ENCODE results near the gene DLGAP1. TPM values are rescaled to one million over a fixed set of nuclear protein-coding genes. Genes with fewer than 3 reads are reported as not detected.

Gene DLGAP1
- total and polyA plus RNA-seq, 10 of the 15 experiments (the other 5 are each of a cell fraction or from before 2014, with no cell fraction given), result 0.23 to 27.6 (median 1.9) TPM

DNA sequence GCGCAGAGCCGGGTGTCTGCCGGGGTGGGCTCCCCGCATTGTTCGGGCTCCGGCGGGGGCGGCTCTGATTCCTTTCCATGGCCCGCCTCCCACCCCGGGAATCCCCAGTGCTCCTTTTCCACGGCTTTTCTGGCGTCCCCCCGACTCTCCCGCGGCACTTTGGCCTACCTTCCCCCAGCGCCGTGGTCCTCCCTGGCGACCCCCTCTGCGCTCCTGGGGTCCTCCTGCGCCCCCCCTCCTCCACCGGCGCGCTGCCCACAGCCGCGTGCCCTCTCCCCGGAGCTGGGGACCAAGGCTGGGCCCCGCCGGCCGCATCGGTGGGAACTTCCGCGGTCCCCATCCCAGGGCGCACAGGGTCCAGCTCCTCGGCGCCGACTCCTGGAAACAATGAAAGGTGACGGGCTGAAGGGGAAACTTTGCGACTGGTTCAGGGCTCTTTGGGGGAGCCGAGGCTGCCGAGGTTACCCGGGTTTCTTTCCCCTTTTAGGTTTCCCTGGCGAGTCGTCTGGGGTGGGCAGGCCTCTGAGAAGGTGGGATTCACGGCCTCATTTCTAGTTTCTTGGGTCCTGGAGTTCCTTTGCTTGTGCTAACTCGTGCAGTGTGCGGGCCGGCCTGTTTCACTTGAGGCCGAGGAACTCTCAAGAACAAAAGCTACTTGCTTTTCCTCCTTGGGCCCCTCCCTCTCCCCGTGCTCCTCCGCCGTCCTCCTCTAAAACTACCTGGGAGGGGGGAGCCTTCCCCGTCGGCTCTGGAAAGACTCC is 1002.9 kb downstream of the DLGAP1 start:
- BruUV-seq (replicated peaks), result no TSS peak
- Histone ChIP-seq H3K27ac (ENCODE audit: control insufficient read depth, insufficient read depth) (no peak overlapping the region), H3K36me3 (ENCODE audit: control insufficient read depth in 2 of 2, insufficient read depth in 2 of 2, low read length in 1 of 2) (no peaks in the 10 kb centered on the region), H3K9me3 (replicated peaks; ENCODE audit: control insufficient read depth, insufficient read depth, low read length) (no peaks in the 10 kb centered on the region; the same call in 1 of the 3 replicates), H3K9ac (ENCODE audit: control insufficient read depth, insufficient read depth, low read length) (peak overlapping the region; percentile 28), H3K4me3 (peak overlapping the region; percentile 62; the same call in 1 of the 2 replicates), H3K4me1 (ENCODE audit: control insufficient read depth, insufficient read depth, low read length) (peaks cover 31% of the 10 kb centered on the region), H2AFZ (ENCODE audit: control insufficient read depth, low read depth, low read length) (no peak overlapping the region; the same call in 1 of the 2 replicates), H3K79me2 (ENCODE audit: control insufficient read depth, insufficient read depth, low read length) (no peaks in the 10 kb centered on the region), H3K4me2 (ENCODE audit: control insufficient read depth, insufficient read depth) (peak overlapping the region; percentile 77), H3K27me3 (replicated peaks in 1 of 2; ENCODE audit: control insufficient read depth in 2 of 2, insufficient read depth in 2 of 2, low read length in 1 of 2) (peaks cover 2 to 16% of the 10 kb centered on the region in 2 experiments), H4K20me1 (ENCODE audit: control insufficient read depth, insufficient read depth) (no peaks in the 10 kb centered on the region)
- WGBS (ENCODE audit: insufficient coverage, insufficient replicate concordance, low lambda C conversion rate, missing lambda C conversion rate), result 6% methylated on average over 46 of the region's 53 CpGs
- CTCF ChIA-PET, result interaction anchor here (0.7 to 6.0 kb wide), 8 partner anchors 74 to 390 kb away, joined by 4 to 79 read pairs (median 30); no protein-coding TSS in a partner anchor
- SMC1A ChIA-PET (ENCODE audit: uncharacterized antibody, unreplicated experiment), result interaction anchor here (0.5 to 5.7 kb wide), 22 partner anchors 9 to 210 kb away, joined by 3 to 54 read pairs (median 4); no protein-coding TSS in a partner anchor
- POLR2A ChIA-PET, result interaction anchor here (0.5 to 1.2 kb wide), 3 partner anchors 75 to 783 kb away, joined by 3 to 5 read pairs (median 3); no protein-coding TSS in a partner anchor
- FAIRE-seq, result no peak
- in situ Hi-C loops (cut with MboI) (loop anchor here (5.0 to 10.0 kb wide), 3 partner anchors 145 to 477 kb away; no protein-coding TSS in a partner anchor), intact Hi-C loops (cut with micrococcal nuclease; ENCODE audit: unreplicated experiment) (loop anchor here (5.0 kb wide), 1 partner anchor 215 kb away; no protein-coding TSS in a partner anchor)
- no peak for DNase-seq (ENCODE audit: low read depth, low spot score)
- ATAC-seq, result no peak
- RAD21 ChIA-PET (ENCODE audit: unreplicated experiment), result interaction anchor here (0.7 to 6.0 kb wide), 15 partner anchors 10 to 215 kb away, joined by 3 to 49 read pairs (median 4); no protein-coding TSS in a partner anchor
- TF ChIP-seq ZNF687 (IDR thresholded peaks at IDR 0.05), result peak; percentile 60; the same call in 1 of the 2 replicates
- TF ChIP-seq, protein P1, sequence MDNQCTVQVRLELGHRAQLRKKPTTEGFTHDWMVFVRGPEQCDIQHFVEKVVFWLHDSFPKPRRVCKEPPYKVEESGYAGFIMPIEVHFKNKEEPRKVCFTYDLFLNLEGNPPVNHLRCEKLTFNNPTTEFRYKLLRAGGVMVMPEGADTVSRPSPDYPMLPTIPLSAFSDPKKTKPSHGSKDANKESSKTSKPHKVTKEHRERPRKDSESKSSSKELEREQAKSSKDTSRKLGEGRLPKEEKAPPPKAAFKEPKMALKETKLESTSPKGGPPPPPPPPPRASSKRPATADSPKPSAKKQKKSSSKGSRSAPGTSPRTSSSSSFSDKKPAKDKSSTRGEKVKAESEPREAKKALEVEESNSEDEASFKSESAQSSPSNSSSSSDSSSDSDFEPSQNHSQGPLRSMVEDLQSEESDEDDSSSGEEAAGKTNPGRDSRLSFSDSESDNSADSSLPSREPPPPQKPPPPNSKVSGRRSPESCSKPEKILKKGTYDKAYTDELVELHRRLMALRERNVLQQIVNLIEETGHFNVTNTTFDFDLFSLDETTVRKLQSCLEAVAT (IDR thresholded peaks at IDR 0.05), result peak; percentile 64; the same call in 1 of the 2 replicates
- no peak for TF ChIP-seq RFX5 (IDR thresholded peaks at IDR 0.05; ENCODE audit: low read depth, low read length)
- TF ChIP-seq TAF1 (IDR thresholded peaks at IDR 0.05; ENCODE audit: borderline replicate concordance, low read depth, low read length), result no peak
- TF ChIP-seq FOXM1 (IDR thresholded peaks at IDR 0.05; ENCODE audit: low read depth, low read length), result no peak
- TF ChIP-seq, protein P2, sequence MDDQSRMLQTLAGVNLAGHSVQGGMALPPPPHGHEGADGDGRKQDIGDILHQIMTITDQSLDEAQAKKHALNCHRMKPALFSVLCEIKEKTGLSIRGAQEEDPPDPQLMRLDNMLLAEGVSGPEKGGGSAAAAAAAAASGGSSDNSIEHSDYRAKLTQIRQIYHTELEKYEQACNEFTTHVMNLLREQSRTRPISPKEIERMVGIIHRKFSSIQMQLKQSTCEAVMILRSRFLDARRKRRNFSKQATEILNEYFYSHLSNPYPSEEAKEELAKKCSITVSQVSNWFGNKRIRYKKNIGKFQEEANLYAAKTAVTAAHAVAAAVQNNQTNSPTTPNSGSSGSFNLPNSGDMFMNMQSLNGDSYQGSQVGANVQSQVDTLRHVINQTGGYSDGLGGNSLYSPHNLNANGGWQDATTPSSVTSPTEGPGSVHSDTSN (IDR thresholded peaks at IDR 0.05; ENCODE audit: insufficient replicate concordance, low read depth, low read length), result no peak
- no peak for TF ChIP-seq BACH1 (IDR thresholded peaks at IDR 0.05; ENCODE audit: borderline replicate concordance)
- TF ChIP-seq SREBF2 (IDR thresholded peaks at IDR 0.05; ENCODE audit: low read length), result no peak
- TF ChIP-seq MYC (IDR thresholded peaks at IDR 0.05; ENCODE audit: insufficient read depth, insufficient read length, insufficient replicate concordance, low read length, severe bottlenecking), result no peak
- TF ChIP-seq, protein P3, sequence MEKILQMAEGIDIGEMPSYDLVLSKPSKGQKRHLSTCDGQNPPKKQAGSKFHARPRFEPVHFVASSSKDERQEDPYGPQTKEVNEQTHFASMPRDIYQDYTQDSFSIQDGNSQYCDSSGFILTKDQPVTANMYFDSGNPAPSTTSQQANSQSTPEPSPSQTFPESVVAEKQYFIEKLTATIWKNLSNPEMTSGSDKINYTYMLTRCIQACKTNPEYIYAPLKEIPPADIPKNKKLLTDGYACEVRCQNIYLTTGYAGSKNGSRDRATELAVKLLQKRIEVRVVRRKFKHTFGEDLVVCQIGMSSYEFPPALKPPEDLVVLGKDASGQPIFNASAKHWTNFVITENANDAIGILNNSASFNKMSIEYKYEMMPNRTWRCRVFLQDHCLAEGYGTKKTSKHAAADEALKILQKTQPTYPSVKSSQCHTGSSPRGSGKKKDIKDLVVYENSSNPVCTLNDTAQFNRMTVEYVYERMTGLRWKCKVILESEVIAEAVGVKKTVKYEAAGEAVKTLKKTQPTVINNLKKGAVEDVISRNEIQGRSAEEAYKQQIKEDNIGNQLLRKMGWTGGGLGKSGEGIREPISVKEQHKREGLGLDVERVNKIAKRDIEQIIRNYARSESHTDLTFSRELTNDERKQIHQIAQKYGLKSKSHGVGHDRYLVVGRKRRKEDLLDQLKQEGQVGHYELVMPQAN (conservative IDR thresholded peaks at IDR 0.05), result 0 out of 2 replicates have a peak, but pooled peaks have one; percentile 22
- TF ChIP-seq CBFB (IDR thresholded peaks at IDR 0.05; ENCODE audit: low read depth), result no peak
- no peak for TF ChIP-seq RUNX3 (IDR thresholded peaks at IDR 0.05; ENCODE audit: low read length)
- TF ChIP-seq BRCA1 (IDR thresholded peaks at IDR 0.05; ENCODE audit: low read depth, low read length), result no peak
